HG03432 (cell line): ENCODE data around the gene NRP1.
"Not testable (repeated sequence)": the region's sequence is repeated elsewhere in the genome, so short reads cannot be mapped to it uniquely, and the experiment has no call there.

Source experiments
- ATAC-seq: cut with Tn5 transposase; IDR thresholded peaks from one replicate; pipeline ENCODE4 v1.9.1; 2021; ENCODE audit warnings: mild to moderate bottlenecking, moderate library complexity; ENCODE audit not compliant: unreplicated experiment

Gene NRP1

DNA sequence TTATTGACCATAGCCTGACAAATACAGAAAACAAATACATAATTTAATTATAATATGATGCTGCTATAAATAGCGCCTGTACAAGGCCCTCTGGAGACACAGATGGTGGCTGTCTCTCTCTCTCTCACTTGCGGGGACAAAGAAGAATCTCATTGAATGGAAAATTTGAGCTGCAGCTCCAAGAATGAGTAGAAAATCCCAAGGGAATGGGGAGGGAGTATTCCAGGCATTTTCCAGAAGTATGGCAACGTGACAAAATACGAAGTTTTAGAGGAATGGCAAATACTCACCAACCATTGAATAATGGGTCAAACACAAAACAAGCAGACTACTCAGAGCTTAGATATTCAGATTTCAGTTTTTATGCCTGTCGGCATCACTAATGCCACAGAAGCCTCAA is 179.9 kb downstream of the NRP1 start:
- ATAC-seq = no peak

DNA sequence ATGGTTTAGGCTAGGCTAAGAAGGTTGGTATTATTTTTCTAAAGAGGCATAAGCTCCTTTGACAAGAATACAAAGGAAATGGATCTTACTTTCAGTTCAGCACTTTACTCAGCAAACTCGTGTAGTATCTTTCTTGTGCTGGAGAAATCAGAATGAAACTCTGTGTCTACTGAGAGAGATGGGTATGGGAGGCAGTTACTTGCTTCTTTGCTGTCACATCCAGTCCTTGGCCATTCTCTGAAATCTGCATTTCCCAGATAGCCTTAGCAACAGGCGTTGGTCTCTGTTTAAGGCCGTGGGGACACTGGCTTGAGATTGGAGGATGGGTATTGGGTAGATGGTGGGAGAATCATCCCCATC is 180.5 kb downstream of the NRP1 start:
- ATAC-seq = no peak

DNA sequence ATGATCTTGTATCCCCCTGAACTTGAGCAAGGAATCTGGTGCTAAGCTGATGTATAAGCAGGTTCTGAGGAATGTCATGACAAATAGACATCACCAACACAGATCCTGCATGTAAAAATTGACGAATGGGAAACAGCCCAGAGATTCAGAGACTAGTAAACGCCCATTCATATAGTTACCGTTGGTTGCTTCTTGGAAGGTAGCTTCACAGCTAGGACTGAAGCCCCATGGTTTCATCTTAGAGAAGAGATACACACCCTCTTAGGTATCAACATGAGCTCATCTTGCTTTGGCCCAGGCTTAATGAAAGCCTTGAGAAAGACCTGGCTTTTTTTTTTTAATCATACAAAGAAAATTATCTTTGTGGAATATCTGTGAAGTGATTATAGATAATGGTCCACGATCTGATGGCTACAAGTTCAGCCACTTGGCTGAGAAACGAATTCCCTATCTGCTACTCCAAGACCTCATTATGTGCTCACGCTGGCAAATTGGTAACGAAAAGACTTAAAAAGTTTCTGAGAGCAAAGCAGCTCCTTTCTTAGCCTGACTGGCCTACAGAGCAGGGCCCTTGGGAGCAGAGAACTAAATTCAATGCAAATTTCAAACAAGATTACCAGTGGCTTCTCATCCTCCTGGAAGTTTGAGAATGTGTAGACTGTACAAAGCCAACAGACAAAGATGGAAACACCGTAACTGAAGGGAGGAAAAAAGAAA is 181.1 kb downstream of the NRP1 start:
- ATAC-seq = no peak

DNA sequence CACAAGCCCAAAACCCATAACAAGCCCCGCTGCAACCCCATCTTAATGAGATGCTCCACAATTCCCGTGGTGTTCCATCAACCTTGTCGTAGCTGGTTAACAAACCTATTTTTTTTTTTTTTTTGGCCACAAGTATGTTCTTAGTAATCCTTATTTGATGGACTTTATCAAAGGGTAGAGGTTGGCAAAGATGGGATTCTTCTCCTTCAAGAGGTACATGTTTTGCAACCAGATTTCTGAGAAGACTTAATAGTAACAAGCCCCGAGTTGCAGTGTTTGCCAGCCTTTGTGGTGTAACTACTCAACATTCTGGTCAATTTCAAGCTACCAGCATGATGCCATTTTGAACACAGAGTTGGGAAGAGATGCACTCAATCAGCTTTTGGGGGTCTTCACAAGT is 181.7 kb downstream of the NRP1 start:
- ATAC-seq = no peak

DNA sequence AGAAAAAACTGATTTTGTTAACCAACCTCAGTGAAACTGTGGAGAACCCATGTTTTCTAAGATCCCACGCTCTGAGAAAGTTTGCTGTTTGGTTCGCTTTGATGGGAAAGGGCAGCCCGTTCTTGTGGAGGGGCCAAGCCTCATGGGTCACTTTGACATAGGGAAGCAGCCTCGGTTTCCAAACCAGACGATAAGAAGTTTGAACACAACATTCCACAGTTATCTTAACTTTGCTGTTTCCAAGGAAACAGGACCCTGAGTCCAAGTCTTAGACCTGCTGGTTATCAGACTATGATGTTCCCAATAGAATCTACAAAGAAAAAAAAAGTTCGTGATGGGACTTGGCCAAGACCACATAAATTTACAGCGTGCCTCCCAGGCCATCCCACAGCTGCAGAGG is 182.3 kb downstream of the NRP1 start:
- ATAC-seq = no peak

DNA sequence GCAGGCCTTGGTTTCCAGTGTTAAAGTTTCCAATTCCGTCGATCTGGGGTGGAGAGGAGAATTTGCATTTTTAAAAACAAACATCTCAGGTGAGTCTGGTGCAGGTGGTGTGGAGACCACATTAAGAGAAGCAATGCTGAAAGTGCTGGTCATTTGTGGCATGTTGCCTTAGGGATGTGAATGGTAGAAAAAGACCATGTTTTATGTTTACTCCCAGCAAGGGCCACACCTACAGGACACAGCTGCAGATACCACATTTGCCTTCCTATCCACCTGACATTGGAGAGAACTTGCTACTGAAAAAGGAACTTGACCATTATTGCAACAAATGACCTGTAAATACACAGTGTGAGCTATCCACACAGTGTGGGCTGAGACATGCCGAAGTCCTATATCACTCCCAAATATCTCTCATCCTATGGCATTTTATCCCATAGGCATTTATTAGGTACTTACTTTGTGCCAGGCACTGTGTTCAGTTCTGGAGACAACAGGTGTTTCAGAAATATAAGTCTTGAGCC is 183.1 kb downstream of the NRP1 start:
- no peak for ATAC-seq

DNA sequence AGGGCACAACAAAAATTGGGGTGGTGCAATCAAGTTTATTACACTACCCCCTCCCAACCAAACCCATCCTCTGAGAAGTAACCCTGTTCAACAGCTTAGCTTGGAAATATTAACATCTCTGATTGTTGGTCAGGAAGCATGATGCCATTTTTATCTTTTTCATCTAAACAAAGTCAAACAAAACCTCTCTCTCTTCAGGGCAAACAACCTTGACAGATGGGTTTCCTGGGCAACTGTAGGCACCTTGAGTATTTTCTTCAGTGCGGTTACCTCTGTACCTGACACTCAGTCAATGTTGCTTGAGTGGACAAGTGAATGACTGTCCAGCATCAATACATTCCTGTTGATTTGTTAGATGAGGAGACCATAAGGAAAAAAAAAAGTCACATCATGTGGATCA is 183.6 kb downstream of the NRP1 start:
- ATAC-seq = no peak

DNA sequence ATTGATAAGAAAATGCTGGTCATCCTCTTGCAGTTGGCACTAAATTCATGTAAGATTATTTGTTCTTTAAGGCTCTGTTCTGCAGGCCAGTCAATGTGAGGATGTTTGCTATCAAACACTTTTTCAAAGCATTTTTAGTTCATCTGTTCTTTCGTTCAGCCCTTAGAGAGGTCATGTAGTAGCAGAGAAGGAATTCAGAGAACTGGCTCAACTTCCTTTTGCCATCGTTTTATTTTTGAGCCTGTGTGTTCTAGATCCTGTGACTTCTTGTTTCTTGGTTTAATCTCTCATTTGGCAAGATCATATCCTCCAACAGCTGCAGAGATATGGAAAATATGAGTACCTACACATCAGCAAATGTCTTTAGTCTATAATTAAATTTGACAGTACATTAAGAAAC is 184.3 kb downstream of the NRP1 start:
- no peak for ATAC-seq

DNA sequence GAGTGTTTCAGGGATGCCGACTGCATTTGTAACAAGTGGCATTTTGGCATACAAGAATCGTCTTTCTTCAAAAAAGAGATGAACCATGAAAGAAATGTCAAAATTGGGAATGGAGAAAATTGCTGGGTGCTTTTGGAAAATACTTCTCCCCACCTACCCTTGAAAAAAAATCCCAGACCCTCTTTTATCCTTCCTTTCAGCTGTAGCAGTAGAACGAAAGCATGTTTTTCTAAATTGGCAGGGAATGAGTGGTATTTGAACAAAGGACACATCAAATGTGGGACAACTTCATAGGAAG is 187.5 kb downstream of the NRP1 start:
- ATAC-seq = no peak

DNA sequence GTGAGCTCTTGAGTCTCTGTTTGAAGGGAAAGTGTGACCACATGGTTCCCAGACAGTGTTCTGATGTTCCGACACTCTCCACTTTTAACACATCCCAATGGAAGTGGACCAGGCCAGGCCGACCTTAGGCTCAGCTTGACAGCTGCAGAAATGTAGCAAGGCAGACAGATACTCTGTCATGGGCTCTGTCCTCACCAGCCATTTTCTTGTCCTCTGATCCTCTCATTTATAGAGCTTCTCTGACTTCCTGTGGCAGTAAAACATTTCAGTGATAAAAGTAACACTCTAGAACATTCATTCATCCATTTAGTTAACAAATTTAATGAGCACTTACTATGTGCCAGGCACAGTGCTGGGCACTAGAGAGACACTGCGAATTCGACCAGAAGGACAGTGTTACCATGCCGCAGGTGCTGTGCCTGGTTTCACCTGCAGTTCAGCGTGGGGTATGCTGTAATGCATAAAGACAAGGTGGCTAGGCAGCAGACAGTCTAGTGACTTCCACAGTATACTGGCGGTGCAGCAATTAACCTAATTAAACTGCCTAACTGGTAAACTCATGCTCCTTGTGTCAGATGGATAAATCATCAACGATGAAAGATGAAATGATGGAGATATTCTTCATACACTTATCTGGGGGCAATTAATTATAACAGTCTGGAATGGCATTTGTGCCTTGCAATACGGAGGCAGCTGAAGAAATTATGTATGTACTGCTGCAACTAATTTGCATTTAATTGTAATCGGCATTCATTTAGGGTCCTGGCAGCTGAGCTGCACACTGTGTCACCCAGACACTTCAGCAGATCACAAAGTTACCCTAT is 188.1 kb downstream of the NRP1 start:
- no peak for ATAC-seq

DNA sequence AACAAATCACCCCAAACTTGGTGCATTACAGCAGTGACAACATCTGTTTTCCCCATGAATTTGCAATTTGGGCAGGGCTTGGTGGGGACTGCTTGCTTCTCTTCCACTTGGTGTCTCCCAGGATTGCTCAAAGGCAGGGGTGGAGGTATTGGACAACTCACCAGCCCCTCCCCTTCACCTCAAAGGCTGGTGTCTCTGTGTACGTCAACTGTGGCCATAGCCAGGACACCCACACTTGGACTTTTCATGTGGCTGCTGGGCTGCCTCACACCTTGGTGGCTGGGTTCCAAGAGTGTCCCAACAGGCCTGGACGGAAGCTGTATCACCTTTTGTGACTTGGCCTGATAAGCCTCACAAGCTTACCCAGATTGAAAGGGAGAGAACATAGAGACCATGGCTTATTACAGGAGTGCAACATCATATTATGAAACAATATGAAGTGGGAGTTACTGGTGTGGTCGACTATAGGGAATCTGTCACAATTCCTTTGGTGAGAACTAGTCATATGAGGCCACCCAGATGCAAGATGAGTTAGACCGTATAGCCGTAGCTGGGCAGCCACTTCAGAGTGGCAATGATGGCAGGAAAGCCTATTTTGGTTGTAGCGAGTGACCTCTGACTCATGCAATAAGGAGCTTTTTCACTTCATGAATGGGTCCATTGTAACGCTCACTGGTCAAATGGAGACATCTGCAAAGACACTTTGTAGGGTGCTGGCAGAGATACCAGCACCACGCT is 188.8 kb downstream of the NRP1 start:
- no peak for ATAC-seq

DNA sequence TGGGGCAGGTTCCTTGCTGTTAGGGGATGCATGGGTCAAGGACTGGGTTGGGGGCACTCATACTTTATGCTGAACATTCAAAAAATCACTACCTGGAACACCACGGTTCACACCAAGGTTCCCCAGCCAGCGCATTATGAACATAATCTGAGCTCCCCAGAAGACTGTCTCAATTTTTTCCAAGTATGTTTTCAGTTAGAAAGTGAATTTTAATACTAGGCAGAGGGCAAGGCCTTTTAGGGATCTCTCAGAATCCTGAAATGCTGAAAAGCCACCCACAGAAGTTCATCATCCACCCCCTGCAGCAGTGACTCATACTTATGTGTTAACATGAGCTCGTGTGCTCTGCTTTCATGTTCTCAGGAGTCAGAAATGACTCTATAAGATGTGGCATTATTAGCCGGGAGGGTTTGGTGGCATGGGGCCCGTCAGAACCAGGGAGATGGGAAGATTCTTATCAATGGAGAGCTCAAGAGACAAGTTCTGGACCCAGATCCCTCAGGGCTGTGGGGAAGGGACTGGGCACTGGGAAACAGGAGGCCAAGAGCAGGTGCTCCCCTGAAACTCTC is 191.2 kb downstream of the NRP1 start:
- peak; percentile 83 for ATAC-seq

DNA sequence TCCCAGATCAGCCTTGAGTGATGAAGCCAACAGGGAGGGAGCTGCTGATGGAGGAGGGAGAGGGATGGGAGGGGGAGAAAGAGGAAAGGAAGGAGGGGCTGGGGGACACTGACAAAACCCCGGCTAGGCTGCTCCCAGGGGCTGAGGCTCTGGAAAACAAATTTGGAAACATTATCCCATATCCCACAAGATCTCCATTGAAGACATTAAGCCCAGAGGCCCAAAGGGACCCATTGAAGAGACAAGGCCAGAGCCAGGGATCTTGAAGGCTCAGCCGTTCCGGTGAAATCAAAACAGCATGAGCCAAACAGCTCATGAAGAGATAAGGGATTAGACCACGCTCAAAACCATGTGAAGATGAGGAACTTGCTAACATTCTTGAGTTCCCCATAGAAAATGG is 192.2 kb downstream of the NRP1 start:
- no peak for ATAC-seq

DNA sequence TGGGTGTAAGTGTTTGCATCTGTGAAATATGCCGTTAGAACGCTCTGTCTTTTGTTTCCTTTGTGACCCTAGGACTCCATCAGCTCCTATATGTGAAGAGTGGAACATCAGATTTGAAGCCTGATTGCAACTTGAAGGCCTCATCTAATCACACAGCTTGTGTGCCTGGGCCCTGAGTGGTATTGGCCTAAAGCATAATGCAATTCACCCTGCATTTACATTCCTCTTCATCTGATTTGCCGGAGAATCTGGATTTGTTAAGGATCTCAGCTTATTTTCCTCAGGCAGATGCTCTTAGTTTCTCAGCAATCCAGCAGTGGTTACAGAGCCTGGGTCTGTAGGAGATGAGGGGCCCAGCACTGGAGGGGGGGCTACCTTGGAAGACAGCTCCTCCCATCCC is 193.2 kb downstream of the NRP1 start:
- no peak for ATAC-seq

DNA sequence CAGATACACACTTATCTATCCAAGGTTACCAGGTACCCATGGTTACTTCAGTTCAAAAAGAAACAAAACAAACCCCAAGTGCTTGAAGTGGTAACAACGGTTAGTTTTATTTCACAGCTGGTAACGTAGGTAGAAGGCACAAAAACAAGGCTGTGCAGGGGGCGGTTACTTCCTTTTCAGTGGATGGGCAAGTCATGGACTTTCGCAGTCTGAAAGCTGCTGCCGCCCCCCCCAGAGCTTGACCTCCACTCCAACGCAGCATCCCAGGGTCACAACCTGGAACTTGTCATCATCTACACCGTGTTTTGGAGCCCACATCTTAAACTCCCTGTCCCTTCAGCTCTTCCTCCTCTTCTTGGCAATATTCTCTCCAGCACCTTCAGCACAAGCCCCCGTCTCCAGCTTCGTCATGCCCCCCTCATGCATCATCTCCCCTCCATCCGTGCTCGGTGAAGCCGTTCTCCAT is 195.3 kb downstream of the NRP1 start:
- no peak for ATAC-seq

DNA sequence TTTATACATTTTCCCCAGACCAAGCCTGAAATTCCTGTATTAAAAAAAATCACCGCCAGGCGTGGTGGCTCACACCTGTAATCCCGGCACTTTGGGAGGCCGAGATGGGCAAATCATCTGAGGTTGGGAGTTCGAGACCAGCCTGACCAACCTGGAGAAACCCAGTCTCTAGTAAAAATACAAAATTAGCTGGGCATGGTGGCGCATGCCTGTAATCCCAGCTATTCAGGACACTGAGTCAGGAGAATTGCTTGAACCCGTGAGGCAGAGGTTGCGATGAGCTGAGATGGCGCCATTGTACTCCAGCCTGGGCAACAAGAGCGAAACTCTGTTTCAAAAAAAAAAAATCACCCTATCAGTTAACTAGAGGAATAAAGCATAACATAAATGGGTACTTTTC is 195.8 kb downstream of the NRP1 start:
- not testable (repeated sequence) for ATAC-seq

DNA sequence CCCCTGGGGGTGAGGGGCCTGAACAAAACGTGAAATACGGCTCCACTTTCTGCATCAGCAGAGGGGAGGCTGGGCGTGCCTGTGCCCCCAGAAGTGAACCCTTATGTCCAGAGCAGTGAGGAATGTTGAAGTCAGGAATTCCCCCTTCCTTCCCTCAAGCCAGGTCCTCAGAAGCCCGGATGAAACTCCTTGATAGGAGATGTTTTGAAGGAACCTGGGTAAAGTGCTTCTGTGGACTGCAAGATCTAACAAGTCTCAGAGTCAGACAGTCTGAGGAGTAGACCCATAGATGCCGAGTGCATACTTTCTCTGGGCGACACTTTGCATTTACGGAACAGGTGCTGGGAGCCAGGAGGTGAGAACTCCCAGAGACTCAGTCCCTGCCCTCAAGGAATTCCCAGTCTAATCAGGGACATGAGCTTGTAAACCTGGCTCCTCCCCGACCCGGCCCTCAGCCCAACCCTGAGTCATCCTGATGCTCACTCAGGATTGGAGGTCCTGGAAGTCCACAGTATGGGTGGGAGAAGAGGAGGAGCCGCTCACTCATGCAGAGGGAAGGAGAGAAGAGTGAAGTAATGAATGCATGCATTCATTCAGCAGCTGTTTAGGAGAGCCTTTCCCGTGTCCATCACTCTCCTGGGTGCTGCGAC is 197.0 kb downstream of the NRP1 start:
- ATAC-seq = no peak

DNA sequence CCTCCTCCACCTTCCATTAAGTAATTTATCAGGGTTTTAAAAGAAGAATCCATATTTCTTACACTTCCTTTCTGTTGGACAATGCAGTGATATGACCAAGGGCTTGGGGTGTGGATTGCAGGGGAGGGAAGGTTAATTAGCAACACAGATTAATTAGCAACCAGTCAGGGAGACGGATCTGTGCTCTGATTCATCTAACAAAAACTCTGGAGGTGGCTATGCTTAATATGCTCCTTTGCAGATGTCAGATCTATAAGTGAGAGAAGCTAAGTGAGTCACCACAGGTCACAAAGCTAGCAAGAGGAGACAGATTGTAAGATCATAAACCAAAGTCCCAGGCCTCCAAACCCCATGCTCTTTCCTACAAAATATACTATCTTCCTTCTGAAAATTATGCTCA is 197.7 kb downstream of the NRP1 start:
- no peak for ATAC-seq

DNA sequence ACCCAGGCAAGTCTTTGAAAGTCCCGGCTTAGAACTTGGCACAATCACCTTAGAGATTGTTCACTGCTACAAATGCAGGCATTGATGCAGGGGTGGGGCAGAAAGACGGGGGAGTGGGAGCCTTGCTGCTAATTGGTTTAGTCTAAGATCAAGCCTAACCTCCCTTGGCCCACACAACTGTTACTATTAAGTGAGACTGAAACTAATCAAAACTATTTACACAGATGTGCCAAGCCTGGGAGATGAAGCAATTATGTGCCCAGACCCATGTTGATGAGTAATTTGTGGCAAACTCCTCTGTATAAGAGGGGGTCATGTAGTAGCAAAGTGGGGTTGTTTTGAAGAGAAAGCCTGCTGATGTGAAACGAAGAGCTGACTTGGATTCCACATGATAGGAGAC is 198.2 kb downstream of the NRP1 start:
- ATAC-seq = peak; percentile 38

DNA sequence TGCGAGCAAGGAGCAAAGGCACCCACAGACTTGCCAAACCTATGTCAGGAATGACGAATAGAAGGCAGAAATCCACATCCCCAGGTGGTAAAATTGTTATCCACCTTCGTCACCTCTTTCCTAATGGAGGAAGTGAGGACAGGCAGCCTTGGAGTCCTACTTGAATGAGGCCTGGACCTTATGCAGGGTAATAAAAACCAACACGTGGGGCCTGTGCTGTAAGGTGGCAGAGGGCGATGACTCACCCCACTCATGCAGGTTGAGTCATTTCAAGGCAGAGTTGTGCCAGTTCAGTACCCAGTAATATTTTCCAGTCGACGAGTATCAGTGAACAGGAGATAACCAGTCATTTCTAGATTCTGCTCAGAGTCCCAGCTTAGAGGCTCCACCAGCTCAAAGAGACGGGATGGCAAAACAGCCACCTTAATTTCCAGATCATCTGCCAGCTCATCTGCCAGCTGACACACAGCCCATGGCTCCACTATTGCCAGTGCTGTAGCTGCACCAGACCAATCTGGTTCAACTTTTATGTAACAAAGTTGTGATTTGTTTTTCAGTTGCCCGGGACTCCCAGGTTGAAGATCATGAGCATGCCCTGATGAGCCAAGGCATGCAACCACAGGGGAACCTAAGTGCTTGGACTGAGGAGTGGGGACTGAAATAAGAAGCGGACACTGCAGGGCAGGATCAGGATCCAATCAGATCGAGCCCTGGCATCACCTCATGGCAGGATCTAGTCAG is 200.3 kb downstream of the NRP1 start:
- ATAC-seq = peak; percentile 78
